Effector memory CD4-positive, alpha-beta T cell (primary cell): ENCODE measurements around the gene ATP1A3.

Experiments
- DNase-seq, 3 donors: peaks; one replicate each; pipeline ENCODE4 v3.0.0-alpha.2; 2020
- H3K27ac ChIP-seq: 2 replicates; pipeline ENCODE4 v1.7.0; 2013; ENCODE audit warnings: mild to moderate bottlenecking, low read length, moderate library complexity; ENCODE audit not compliant: insufficient read depth, poor library complexity, severe bottlenecking
- H3K27me3 ChIP-seq: replicated peaks from 2 replicates; pipeline ENCODE4 v1.7.0; 2013; ENCODE audit warnings: mild to moderate bottlenecking, low read length; ENCODE audit not compliant: insufficient read depth, control insufficient read depth, poor library complexity, severe bottlenecking
- H3K36me3 ChIP-seq: 2 replicates; pipeline ENCODE4 v1.7.0; 2013; ENCODE audit warnings: mild to moderate bottlenecking, low read length, moderate library complexity; ENCODE audit not compliant: control insufficient read depth, insufficient read depth
- H3K4me1 ChIP-seq: 2 replicates; pipeline ENCODE4 v1.7.0; 2013; ENCODE audit warnings: low read length, mild to moderate bottlenecking; ENCODE audit not compliant: control insufficient read depth, insufficient read depth, poor library complexity, severe bottlenecking
- H3K4me3 ChIP-seq: 2 replicates; pipeline ENCODE4 v1.7.0; 2013; ENCODE audit warnings: low read length, low read depth, mild to moderate bottlenecking; ENCODE audit not compliant: insufficient read depth, poor library complexity, severe bottlenecking
- H3K9me3 ChIP-seq: 2 replicates; pipeline ENCODE4 v1.7.0; 2013; ENCODE audit warnings: mild to moderate bottlenecking, low read length, moderate library complexity; ENCODE audit not compliant: control insufficient read depth

Gene ATP1A3

DNA sequence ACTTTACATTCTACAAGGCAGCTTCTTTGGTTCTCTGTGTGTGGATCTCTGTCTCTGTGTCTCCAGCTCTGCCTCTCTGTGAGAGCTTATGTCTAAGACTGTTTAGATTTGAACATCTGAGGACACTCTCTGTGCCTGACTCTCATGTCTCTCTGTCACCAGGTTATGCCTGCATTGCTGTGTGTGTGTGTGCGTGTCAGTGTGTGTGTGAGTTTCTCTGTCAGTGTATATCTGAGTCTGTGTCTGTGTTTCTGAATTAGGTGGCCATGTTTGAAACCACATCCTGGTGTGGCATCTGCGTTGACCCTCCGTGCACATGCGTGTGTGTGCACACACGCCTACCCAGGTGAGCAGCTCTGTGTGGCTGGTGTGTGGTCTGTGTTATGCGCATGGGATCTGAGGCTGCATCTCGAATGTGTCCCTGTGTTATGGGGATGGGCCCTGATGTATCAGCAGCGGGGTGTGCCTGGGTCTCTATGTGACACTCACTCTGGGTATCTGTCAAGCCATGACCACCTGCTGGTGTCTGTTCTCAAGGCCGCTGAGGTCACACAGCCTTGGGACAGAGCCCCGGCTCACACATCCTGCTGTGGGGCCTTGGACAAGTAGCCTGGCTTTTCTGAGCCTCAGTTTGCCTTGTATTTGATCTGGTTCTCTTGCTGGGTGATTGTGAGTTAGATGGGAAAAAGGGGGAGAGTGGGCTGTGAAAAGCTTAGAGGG is 6.7 kb downstream of the ATP1A3 start:
- no peak overlapping the region for H3K4me3 ChIP-seq
- no peak overlapping the region for H3K27ac ChIP-seq
- no peak for DNase-seq
- no peaks in the 10 kb centered on the region for H3K36me3 ChIP-seq
- no peaks in the 10 kb centered on the region for H3K9me3 ChIP-seq
- H3K4me1 ChIP-seq, result no peaks in the 10 kb centered on the region
- H3K27me3 ChIP-seq, result no peaks in the 10 kb centered on the region

GRCh38 chr19:41984961-41985360 is 9.1 kb downstream of the ATP1A3 start:
- no peak overlapping the region for H3K27ac ChIP-seq
- H3K9me3 ChIP-seq, result no peaks in the 10 kb centered on the region
- no peaks in the 10 kb centered on the region for H3K4me1 ChIP-seq
- H3K27me3 ChIP-seq, result no peaks in the 10 kb centered on the region
- H3K36me3 ChIP-seq, result no peaks in the 10 kb centered on the region
- DNase-seq, result no peak
- no peak overlapping the region for H3K4me3 ChIP-seq

DNA sequence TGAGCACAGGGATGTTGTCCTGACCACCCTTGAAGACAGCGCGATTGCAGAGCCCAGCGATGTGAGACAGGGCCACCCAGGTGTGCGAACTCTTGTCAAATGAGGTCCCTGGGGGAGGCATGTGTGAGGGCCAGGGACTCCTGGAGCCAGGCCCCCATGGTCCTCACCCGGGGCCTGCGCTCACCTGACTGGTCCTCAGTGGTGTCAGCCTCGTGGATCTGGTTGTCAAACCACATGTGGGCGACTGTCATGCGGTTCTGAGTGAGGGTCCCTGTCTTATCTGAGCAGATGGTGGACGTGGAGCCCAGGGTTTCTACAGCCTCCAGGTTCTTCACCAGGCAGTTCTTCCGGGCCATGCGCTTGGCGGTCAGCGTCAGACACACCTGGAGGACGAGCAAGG is 12.3 kb downstream of the ATP1A3 start:
- Histone ChIP-seq H3K4me1 (no peaks in the 10 kb centered on the region), H3K27me3 (no peaks in the 10 kb centered on the region), H3K4me3 (no peak overlapping the region), H3K9me3 (no peaks in the 10 kb centered on the region), H3K27ac (no peak overlapping the region), H3K36me3 (no peaks in the 10 kb centered on the region)
- no peak for DNase-seq

GRCh38 chr19:41978470-41978869 is 15.6 kb downstream of the ATP1A3 start:
- Histone ChIP-seq H3K9me3 (no peaks in the 10 kb centered on the region), H3K4me3 (no peak overlapping the region), H3K27ac (no peak overlapping the region), H3K4me1 (no peaks in the 10 kb centered on the region), H3K36me3 (no peaks in the 10 kb centered on the region), H3K27me3 (no peaks in the 10 kb centered on the region)
- no peak for DNase-seq

- DNase-seq, result no peak
- H3K36me3 ChIP-seq, result no peaks in the 10 kb centered on the region
- H3K4me3 ChIP-seq, result no peak overlapping the region
- no peaks in the 10 kb centered on the region for H3K27me3 ChIP-seq
- no peaks in the 10 kb centered on the region for H3K9me3 ChIP-seq
- H3K4me1 ChIP-seq, result no peaks in the 10 kb centered on the region
- no peak overlapping the region for H3K27ac ChIP-seq
Observed at GRCh38 chr19:41977916-41978315, 16.1 kb downstream of the ATP1A3 start.

GRCh38 chr19:41974652-41975051 is 19.4 kb downstream of the ATP1A3 start:
- DNase-seq, result no peak
- Histone ChIP-seq H3K4me3 (no peak overlapping the region), H3K27ac (no peak overlapping the region), H3K4me1 (no peaks in the 10 kb centered on the region), H3K36me3 (no peaks in the 10 kb centered on the region), H3K9me3 (no peaks in the 10 kb centered on the region), H3K27me3 (no peaks in the 10 kb centered on the region)

- Histone ChIP-seq H3K4me1 (no peaks in the 10 kb centered on the region), H3K27me3 (no peaks in the 10 kb centered on the region), H3K4me3 (no peak overlapping the region), H3K27ac (no peak overlapping the region), H3K9me3 (no peaks in the 10 kb centered on the region), H3K36me3 (no peaks in the 10 kb centered on the region)
- no peak for DNase-seq
Observed at GRCh38 chr19:41971363-41971762, 22.7 kb downstream of the ATP1A3 start.

GRCh38 chr19:41969772-41970458 is 24.1 kb downstream of the ATP1A3 start:
- H3K27me3 ChIP-seq, result no peaks in the 10 kb centered on the region
- no peak overlapping the region for H3K27ac ChIP-seq
- DNase-seq, result no peak
- H3K4me3 ChIP-seq, result no peak overlapping the region
- H3K4me1 ChIP-seq, result no peaks in the 10 kb centered on the region
- no peaks in the 10 kb centered on the region for H3K9me3 ChIP-seq
- no peaks in the 10 kb centered on the region for H3K36me3 ChIP-seq

- Histone ChIP-seq H3K4me3 (no peak overlapping the region), H3K9me3 (no peaks in the 10 kb centered on the region), H3K27ac (no peak overlapping the region), H3K27me3 (no peaks in the 10 kb centered on the region), H3K4me1 (no peaks in the 10 kb centered on the region), H3K36me3 (no peaks in the 10 kb centered on the region)
- no peak for DNase-seq
Observed at GRCh38 chr19:41968751-41969595, 25.1 kb downstream of the ATP1A3 start.
